ENCODE measurements around the gene CFAP91. TPM values are rescaled to one million over a fixed set of nuclear protein-coding genes. Genes with fewer than 3 reads are reported as not detected.

Gene CFAP91
- total RNA-seq, 4 donors from 2014 or later = 2.6 to 7.8 (median 4.1) TPM

DNA sequence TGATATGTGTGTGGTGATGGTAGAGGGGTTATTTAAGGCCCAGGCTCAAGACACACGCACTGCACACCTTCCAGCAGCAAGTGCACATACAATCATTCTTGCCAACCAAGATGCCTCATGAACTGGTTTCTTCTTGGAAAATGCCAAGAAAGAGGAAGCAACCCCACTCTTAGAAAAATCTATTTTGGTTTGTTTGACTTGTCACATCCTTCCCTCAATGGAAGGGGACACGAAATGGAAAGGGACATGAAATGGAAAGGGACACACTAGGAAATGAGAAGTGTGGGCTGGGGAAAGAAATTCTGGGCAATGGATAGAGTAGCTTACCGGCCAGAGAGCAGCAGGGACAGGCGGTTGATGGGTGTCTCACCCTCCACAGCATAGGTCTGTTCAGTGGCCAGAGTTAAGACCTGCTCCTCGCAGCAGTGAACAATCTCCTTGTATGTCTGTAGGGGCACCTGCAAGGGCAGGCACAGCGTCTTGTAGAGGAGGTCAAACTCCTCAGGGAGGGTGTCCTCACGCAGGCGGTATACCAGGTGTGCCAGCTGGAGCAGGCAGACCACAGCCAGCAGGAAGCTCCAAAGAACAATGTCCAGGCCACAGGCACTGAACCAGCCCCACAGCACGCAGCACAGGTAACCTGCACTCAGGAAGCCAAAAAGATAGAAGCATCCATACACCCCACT lies 43.1 kb upstream of the CFAP91 start:
- peaks cover 4 to 56% (median 8%) of the 10 kb centered on the region in 3 donors for H3K4me1 ChIP-seq
- WGBS, 2 donors (ENCODE audit: low coverage in 1 of 2) = 44 to 64% methylated on average over 5 to 6 of the region's 9 CpGs
- H3K9me3 ChIP-seq = no peaks in the 10 kb centered on the region
- H3K36me3 ChIP-seq = peaks cover 0 to 3% of the 10 kb centered on the region in 2 donors
- no peak for TF ChIP-seq EP300 (IDR thresholded peaks at IDR 0.05)
- TF ChIP-seq, protein P1, sequence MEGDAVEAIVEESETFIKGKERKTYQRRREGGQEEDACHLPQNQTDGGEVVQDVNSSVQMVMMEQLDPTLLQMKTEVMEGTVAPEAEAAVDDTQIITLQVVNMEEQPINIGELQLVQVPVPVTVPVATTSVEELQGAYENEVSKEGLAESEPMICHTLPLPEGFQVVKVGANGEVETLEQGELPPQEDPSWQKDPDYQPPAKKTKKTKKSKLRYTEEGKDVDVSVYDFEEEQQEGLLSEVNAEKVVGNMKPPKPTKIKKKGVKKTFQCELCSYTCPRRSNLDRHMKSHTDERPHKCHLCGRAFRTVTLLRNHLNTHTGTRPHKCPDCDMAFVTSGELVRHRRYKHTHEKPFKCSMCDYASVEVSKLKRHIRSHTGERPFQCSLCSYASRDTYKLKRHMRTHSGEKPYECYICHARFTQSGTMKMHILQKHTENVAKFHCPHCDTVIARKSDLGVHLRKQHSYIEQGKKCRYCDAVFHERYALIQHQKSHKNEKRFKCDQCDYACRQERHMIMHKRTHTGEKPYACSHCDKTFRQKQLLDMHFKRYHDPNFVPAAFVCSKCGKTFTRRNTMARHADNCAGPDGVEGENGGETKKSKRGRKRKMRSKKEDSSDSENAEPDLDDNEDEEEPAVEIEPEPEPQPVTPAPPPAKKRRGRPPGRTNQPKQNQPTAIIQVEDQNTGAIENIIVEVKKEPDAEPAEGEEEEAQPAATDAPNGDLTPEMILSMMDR (IDR thresholded peaks at IDR 0.05) = no peak
- no peaks in the 10 kb centered on the region for H3K27me3 ChIP-seq
- H3K4me3 ChIP-seq = peak overlapping the region; percentile 45 to 49
- ATAC-seq = peak; percentile 20
- H3K27ac ChIP-seq = peak overlapping the region; percentile 80 to 83 (median 82)

- TF ChIP-seq, protein P1 (IDR thresholded peaks at IDR 0.05) = no peak
- peak in 1 of 2 donors; percentile 28 for TF ChIP-seq POLR2A (IDR thresholded peaks at IDR 0.05)
- TF ChIP-seq POLR2AphosphoS5 (IDR thresholded peaks at IDR 0.05) = peak; percentile 69
- peak within 1 kb of the TSS; percentile 80 to 83 (median 82) for H3K27ac ChIP-seq
- H3K27me3 ChIP-seq = no peaks in the 10 kb centered on the region
- peak; percentile 81 for ATAC-seq
- 36 to 37% methylated on average over 5 to 8 of the region's 9 CpGs for WGBS, 2 donors (ENCODE audit: low coverage in 1 of 2)
- H3K36me3 ChIP-seq = peaks cover 0 to 3% of the 10 kb centered on the region in 2 donors
- H3K9me3 ChIP-seq = no peaks in the 10 kb centered on the region
- H3K4me3 ChIP-seq = peak within 1 kb of the TSS; percentile 45 to 49
- H3K4me1 ChIP-seq = peaks cover 4 to 56% (median 8%) of the 10 kb centered on the region in 3 donors
Observed at GRCh38 chr3:119660474-119661440, 42.1 kb upstream of the CFAP91 start, which contains the start of gene POPDC2. Gene POPDC2 (minus strand): TSS chr3:119660589. CDS start chr3:119660423, 166 bp downstream.

- peaks cover 4 to 49% (median 8%) of the 10 kb centered on the region in 3 donors for H3K4me1 ChIP-seq
- ATAC-seq = no peak
- H3K4me3 ChIP-seq = no peak overlapping the region
- H3K27me3 ChIP-seq = no peaks in the 10 kb centered on the region
- 21 to 67% methylated on average over 1 of the region's 1 CpG for WGBS, 2 donors (ENCODE audit: low coverage in 1 of 2)
- TF ChIP-seq POLR2A (IDR thresholded peaks at IDR 0.05) (no peak), POLR2AphosphoS5 (IDR thresholded peaks at IDR 0.05) (no peak)
- TF ChIP-seq, protein P1 (IDR thresholded peaks at IDR 0.05) = peak in 1 of 4 experiments; percentile 10
- H3K27ac ChIP-seq = peak overlapping the region; percentile 40 to 83 (median 76)
- H3K9me3 ChIP-seq = no peaks in the 10 kb centered on the region
- H3K36me3 ChIP-seq = peaks cover 0 to 7% of the 10 kb centered on the region in 2 donors
Observed at GRCh38 chr3:119662604-119663373, 40.0 kb upstream of the CFAP91 start.

GRCh38 chr3:119663885-119664284 lies 38.9 kb upstream of the CFAP91 start:
- ATAC-seq = no peak
- TF ChIP-seq POLR2A (IDR thresholded peaks at IDR 0.05) (no peak), POLR2AphosphoS5 (IDR thresholded peaks at IDR 0.05) (no peak), EP300 (IDR thresholded peaks at IDR 0.05) (no peak)
- TF ChIP-seq, protein P1 (IDR thresholded peaks at IDR 0.05) = no peak

More at GRCh38 chr3:119663885-119664284, 38.9 kb upstream of the CFAP91 start:
- H3K4me3 ChIP-seq = no peak overlapping the region
- H3K36me3 ChIP-seq = peaks cover 0 to 14% of the 10 kb centered on the region in 2 donors
- H3K9me3 ChIP-seq = no peaks in the 10 kb centered on the region
- peaks cover 4 to 49% (median 8%) of the 10 kb centered on the region in 3 donors for H3K4me1 ChIP-seq
- H3K27ac ChIP-seq = peak overlapping the region in 3 of 4 donors; percentile 46 to 83 (median 56)
- WGBS, 2 donors (ENCODE audit: low coverage in 1 of 2) = 64 to 74% methylated on average over 2 of the region's 2 CpGs
- H3K27me3 ChIP-seq = no peaks in the 10 kb centered on the region

Data from gastroesophageal sphincter (tissue), 4 donors.